NCI-H82 (cell line): ENCODE results near the gene DLL1.

ENCODE experiments used
- DNase-seq: peaks from one replicate; lab custom pipeline; 2025; lab: John Stamatoyannopoulos, UW

Gene DLL1

GRCh38 chr6:170294813-170295509 lies 4.1 kb upstream of the DLL1 start:
- DNase-seq = no peak

GRCh38 chr6:170294298-170294730 lies 3.4 kb upstream of the DLL1 start:
- no peak for DNase-seq

- DNase-seq = peak; percentile 35
These were observed 2.7 kb upstream of the DLL1 start for GRCh38 chr6:170293341-170294231.

- DNase-seq = peak; percentile 54
These were observed 1.7 kb upstream of the DLL1 start for GRCh38 chr6:170292407-170293158.

- no peak for DNase-seq
These were observed 1.2 kb upstream of the DLL1 start for GRCh38 chr6:170292111-170292406.

GRCh38 chr6:170291271-170292110 lies 613 bp upstream of the DLL1 start:
- DNase-seq = peak; percentile 77

GRCh38 chr6:170289951-170290295 lies 955 bp downstream of the DLL1 start:
- DNase-seq = no peak

GRCh38 chr6:170289180-170289931 lies 1.5 kb downstream of the DLL1 start:
- no peak for DNase-seq

- DNase-seq = no peak
These were observed 2.1 kb downstream of the DLL1 start for GRCh38 chr6:170288852-170289179.

GRCh38 chr6:170288091-170288631 lies 2.7 kb downstream of the DLL1 start:
- no peak for DNase-seq

- DNase-seq = no peak
These were observed 3.5 kb downstream of the DLL1 start for GRCh38 chr6:170287371-170287876.

- DNase-seq = no peak
These were observed 4.0 kb downstream of the DLL1 start for GRCh38 chr6:170286934-170287265.

- peak; percentile 86 for DNase-seq
These were observed 4.5 kb downstream of the DLL1 start for GRCh38 chr6:170286246-170286933.

- no peak for DNase-seq
These were observed 5.4 kb downstream of the DLL1 start for GRCh38 chr6:170285482-170285881.

- no peak for DNase-seq
These were observed 5.9 kb downstream of the DLL1 start for GRCh38 chr6:170284866-170285469.

- DNase-seq = no peak
These were observed 6.6 kb downstream of the DLL1 start for GRCh38 chr6:170284126-170284773.

GRCh38 chr6:170283212-170284081 lies 7.4 kb downstream of the DLL1 start:
- DNase-seq = no peak

GRCh38 chr6:170282512-170283158 lies 8.2 kb downstream of the DLL1 start:
- DNase-seq = no peak
